GM12891 (cell line): ENCODE measurements around the gene MAOB.

Experiments used
- PAX5 ChIP-seq: IDR thresholded peaks from 2 replicates; pipeline ENCODE4 v1.6.1; 2011; ENCODE audit warnings: low read length, moderate library complexity, mild to moderate bottlenecking; ENCODE audit not compliant: insufficient read depth, severe bottlenecking
- POLR2A ChIP-seq: IDR thresholded peaks from 2 replicates; pipeline ENCODE4 v1.6.1; 2011; ENCODE audit warnings: low read depth, low read length, control low read depth
- POLR2AphosphoS5 ChIP-seq: IDR thresholded peaks from 2 replicates; pipeline ENCODE4 v1.6.1; 2011; ENCODE audit warnings: low read depth, low read length, control low read depth
- POU2F2 ChIP-seq: IDR thresholded peaks from 2 replicates; pipeline ENCODE4 v1.6.1; 2011; ENCODE audit warnings: low read depth, mild to moderate bottlenecking, control low read depth, low read length, moderate library complexity
- SPI1 ChIP-seq: IDR thresholded peaks from 2 replicates; pipeline ENCODE4 v1.6.1; 2011; ENCODE audit warnings: low read depth, low read length, control low read depth
- TAF1 ChIP-seq: IDR thresholded peaks from 2 replicates; pipeline ENCODE4 v1.6.1; 2011; ENCODE audit warnings: low read depth, low read length, control low read depth

- TF ChIP-seq POLR2A (no peak), POLR2AphosphoS5 (no peak), PAX5 (no peak), TAF1 (no peak), SPI1 (no peak), POU2F2 (no peak)
Observed at GRCh38 chrX:43735957-43736356, 146.3 kb downstream of the MAOB start.
